ENCODE data around the gene GRID1.

GRID1 gene

GRCh38 chr10:86234541-86235270 lies 131.9 kb downstream of the GRID1 start:
- DNase-seq = no peak
- TF ChIP-seq POLR2A (IDR thresholded peaks at IDR 0.05; ENCODE audit: low read length) (no peak), GATA1 (IDR thresholded peaks at IDR 0.05; ENCODE audit: low read depth, low read length) (no peak)

GRCh38 chr10:86234107-86234506 lies 132.5 kb downstream of the GRID1 start:
- no peak for DNase-seq
- TF ChIP-seq POLR2A (IDR thresholded peaks at IDR 0.05; ENCODE audit: low read length) (no peak), GATA1 (IDR thresholded peaks at IDR 0.05; ENCODE audit: low read depth, low read length) (no peak)

- no peak for DNase-seq
- TF ChIP-seq POLR2A (IDR thresholded peaks at IDR 0.05; ENCODE audit: low read length) (no peak), GATA1 (IDR thresholded peaks at IDR 0.05; ENCODE audit: low read depth, low read length) (no peak)
Measured at GRCh38 chr10:86233131-86233530, 133.5 kb downstream of the GRID1 start.

GRCh38 chr10:86232644-86233043 lies 134.0 kb downstream of the GRID1 start:
- TF ChIP-seq POLR2A (IDR thresholded peaks at IDR 0.05; ENCODE audit: low read length) (no peak), GATA1 (IDR thresholded peaks at IDR 0.05; ENCODE audit: low read depth, low read length) (no peak)
- no peak for DNase-seq

- TF ChIP-seq GATA1 (IDR thresholded peaks at IDR 0.05; ENCODE audit: low read depth, low read length) = no peak
- DNase-seq = no peak
Measured at GRCh38 chr10:86231796-86232560, 134.6 kb downstream of the GRID1 start.

- TF ChIP-seq POLR2A (IDR thresholded peaks at IDR 0.05; ENCODE audit: low read length) = no peak
- TF ChIP-seq GATA1 (IDR thresholded peaks at IDR 0.05; ENCODE audit: low read depth, low read length) = no peak
Measured at GRCh38 chr10:86230557-86231180, 135.9 kb downstream of the GRID1 start.

GRCh38 chr10:86229811-86230556 lies 136.6 kb downstream of the GRID1 start:
- no peak for DNase-seq
- TF ChIP-seq GATA1 (IDR thresholded peaks at IDR 0.05; ENCODE audit: low read depth, low read length) (no peak), POLR2A (IDR thresholded peaks at IDR 0.05; ENCODE audit: low read length) (no peak)

More at GRCh38 chr10:86230557-86231180, 135.9 kb downstream of the GRID1 start:
- no peak for DNase-seq

GRCh38 chr10:86229376-86229775 lies 137.2 kb downstream of the GRID1 start:
- no peak for DNase-seq
- no peak for TF ChIP-seq POLR2A (IDR thresholded peaks at IDR 0.05; ENCODE audit: low read length)
- TF ChIP-seq GATA1 (IDR thresholded peaks at IDR 0.05; ENCODE audit: low read depth, low read length) = no peak

GRCh38 chr10:86227501-86228258 lies 138.9 kb downstream of the GRID1 start:
- TF ChIP-seq GATA1 (IDR thresholded peaks at IDR 0.05; ENCODE audit: low read depth, low read length) = no peak
- TF ChIP-seq POLR2A (IDR thresholded peaks at IDR 0.05; ENCODE audit: low read length) = no peak
- no peak for DNase-seq

- TF ChIP-seq GATA1 (IDR thresholded peaks at IDR 0.05; ENCODE audit: low read depth, low read length) (no peak), POLR2A (IDR thresholded peaks at IDR 0.05; ENCODE audit: low read length) (no peak)
- no peak for DNase-seq
Measured at GRCh38 chr10:86226781-86227201, 139.8 kb downstream of the GRID1 start.

- DNase-seq = no peak
- TF ChIP-seq POLR2A (IDR thresholded peaks at IDR 0.05; ENCODE audit: low read length) (no peak), GATA1 (IDR thresholded peaks at IDR 0.05; ENCODE audit: low read depth, low read length) (no peak)
Measured at GRCh38 chr10:86226016-86226415, 140.6 kb downstream of the GRID1 start.

- TF ChIP-seq GATA1 (IDR thresholded peaks at IDR 0.05; ENCODE audit: low read depth, low read length) (no peak), POLR2A (IDR thresholded peaks at IDR 0.05; ENCODE audit: low read length) (no peak)
- peak in 1 of 2 experiments; percentile 9 for DNase-seq
Measured at GRCh38 chr10:86225103-86225782, 141.4 kb downstream of the GRID1 start.

Measured in erythroblast (primary cell).